Tibial artery (tissue), 4 donors: Measurements from ENCODE around the gene FAM13A.

Experiments used
- DNase-seq, 2 donors: peaks; one replicate each; pipeline ENCODE4 v3.0.0-alpha.2; 2019
- H3K27ac ChIP-seq, 2 donors: fragments of 200-600 bp; sonication (generic) in 1 of 2; 1 replicate in 1 of 2; 2 replicates in 1 of 2; pipeline ENCODE4 v1.5.1; 2018 to 2019; ENCODE audit warnings: mild to moderate bottlenecking in 1 of 2
- H3K27me3 ChIP-seq, 2 donors: fragments of 200-600 bp; sonication (generic) in 1 of 2; one replicate each; pipeline versions ENCODE4 v1.5.1 to v1.6.0; 2016 to 2019
- H3K36me3 ChIP-seq, 3 donors: fragments of 200-600 bp; sonication (generic) in 2 of 3; one replicate each; pipeline ENCODE4 v1.5.1; 2016 to 2019; ENCODE audit warnings: mild to moderate bottlenecking in 2 of 3
- H3K4me1 ChIP-seq, 4 donors: fragments of 200-600 bp; sonication (generic) in 2 of 4; 1 replicate in 3 of 4; 2 replicates in 1 of 4; pipeline ENCODE4 v1.5.1; 2016 to 2019
- H3K4me3 ChIP-seq, 2 donors: fragments of 200-600 bp; sonication (generic) in 1 of 2; 1 replicate in 1 of 2; 2 replicates in 1 of 2; pipeline ENCODE4 v1.5.1; 2018 to 2019; ENCODE audit warnings: mild to moderate bottlenecking in 2 of 2
- H3K9me3 ChIP-seq, 3 donors: fragments of 200-600 bp; sonication (generic) in 1 of 3; one replicate each; pipeline ENCODE4 v1.5.1; 2016 to 2019
- CTCF ChIP-seq, 2 experiments: fragments of 200-600 bp in 1 of 2; fragments of 450-650 bp in 1 of 2; IDR thresholded peaks; one replicate each; pipeline ENCODE4 v1.5.1; 2017 to 2019; ENCODE audit warnings: antibody characterized with exemption in 2 of 2, mild to moderate bottlenecking in 1 of 2, moderate library complexity in 1 of 2
- intact Hi-C: fragments of 100-400 bp; cut with DNase I; formaldehyde crosslinking; loops from one replicate; pipeline ENCODE4 v1.15.0; 2023; ENCODE audit warnings: low total_unique reads

FAM13A gene

GRCh38 chr4:88755454-88755853, 301.5 kb downstream of the FAM13A start:
- H3K36me3 ChIP-seq = peaks cover under 1 to 31% (median 4%) of the 10 kb centered on the region in 3 donors
- no peak for TF ChIP-seq CTCF (IDR thresholded peaks at IDR 0.05)
- no peak overlapping the region for H3K27ac ChIP-seq
- no peak for DNase-seq
- no peaks in the 10 kb centered on the region for H3K9me3 ChIP-seq
- peaks cover 0 to 32% (median 10%) of the 10 kb centered on the region in 4 donors for H3K4me1 ChIP-seq
- intact Hi-C loops = no loop called here
- H3K27me3 ChIP-seq = no peaks in the 10 kb centered on the region
- no peak overlapping the region for H3K4me3 ChIP-seq

- peaks cover 7 to 38% (median 10%) of the 10 kb centered on the region in 3 donors for H3K36me3 ChIP-seq
- H3K27me3 ChIP-seq = no peaks in the 10 kb centered on the region
- no peak for TF ChIP-seq CTCF (IDR thresholded peaks at IDR 0.05)
- H3K4me1 ChIP-seq = peaks cover 0 to 32% (median 10%) of the 10 kb centered on the region in 4 donors
- no peak for DNase-seq
- H3K9me3 ChIP-seq = no peaks in the 10 kb centered on the region
- no peak overlapping the region for H3K27ac ChIP-seq
- intact Hi-C loops = no loop called here
- H3K4me3 ChIP-seq = no peak overlapping the region
Observed at GRCh38 chr4:88754796-88755195, 302.2 kb downstream of the FAM13A start.

GRCh38 chr4:88753658-88754571, 303.1 kb downstream of the FAM13A start:
- Histone ChIP-seq H3K4me3 (no peak overlapping the region), H3K36me3 (peaks cover 16 to 43% (median 19%) of the 10 kb centered on the region in 3 donors), H3K9me3 (no peaks in the 10 kb centered on the region), H3K27me3 (no peaks in the 10 kb centered on the region), H3K27ac (no peak overlapping the region), H3K4me1 (peaks cover 0 to 32% (median 8%) of the 10 kb centered on the region in 4 donors)
- intact Hi-C loops = no loop called here
- no peak for TF ChIP-seq CTCF (IDR thresholded peaks at IDR 0.05)
- no peak for DNase-seq

GRCh38 chr4:88752754-88753153, 304.2 kb downstream of the FAM13A start:
- no peaks in the 10 kb centered on the region for H3K27me3 ChIP-seq
- intact Hi-C loops = no loop called here
- no peak for DNase-seq
- no peaks in the 10 kb centered on the region for H3K9me3 ChIP-seq
- no peak overlapping the region for H3K4me3 ChIP-seq
- H3K27ac ChIP-seq = no peak overlapping the region
- TF ChIP-seq CTCF (IDR thresholded peaks at IDR 0.05) = no peak
- H3K36me3 ChIP-seq = peaks cover 27 to 43% (median 30%) of the 10 kb centered on the region in 3 donors
- H3K4me1 ChIP-seq = peaks cover 0 to 31% (median 6%) of the 10 kb centered on the region in 4 donors

- peaks cover 0 to 24% (median 6%) of the 10 kb centered on the region in 4 donors for H3K4me1 ChIP-seq
- TF ChIP-seq CTCF (IDR thresholded peaks at IDR 0.05) = no peak
- H3K27me3 ChIP-seq = no peaks in the 10 kb centered on the region
- DNase-seq = no peak
- intact Hi-C loops = no loop called here
- peaks cover 34 to 50% (median 36%) of the 10 kb centered on the region in 3 donors for H3K36me3 ChIP-seq
- H3K27ac ChIP-seq = no peak overlapping the region
- no peaks in the 10 kb centered on the region for H3K9me3 ChIP-seq
- no peak overlapping the region for H3K4me3 ChIP-seq
Observed at GRCh38 chr4:88752076-88752463, 304.9 kb downstream of the FAM13A start.
